GM06990 (cell line): ENCODE results near the gene TBRG1.

Experiments used
- DNase-seq: peaks from one replicate; pipeline ENCODE4 v3.0.0-alpha.2; 2011; ENCODE audit not compliant: insufficient read length; ENCODE audit errors: extremely low read depth
- H3K27me3 ChIP-seq: replicated peaks from 2 replicates; pipeline ENCODE4 v1.6.0; 2011; ENCODE audit warnings: low read length; ENCODE audit not compliant: control insufficient read depth, insufficient read depth
- H3K36me3 ChIP-seq: 2 replicates; pipeline ENCODE4 v1.5.1; 2011; ENCODE audit warnings: low read length; ENCODE audit not compliant: control insufficient read depth, insufficient read depth
- H3K4me3 ChIP-seq: replicated peaks from 2 replicates; pipeline ENCODE4 v1.5.1; 2011; ENCODE audit warnings: low read depth, mild to moderate bottlenecking, control low read depth, low read length
- TF ChIP-seq, protein P1 (sequence below): IDR thresholded peaks from 2 replicates; pipeline ENCODE4 v1.5.1; 2011; ENCODE audit warnings: low read length, control low read depth, mild to moderate bottlenecking, inconsistent platforms; ENCODE audit not compliant: insufficient read depth, poor library complexity, severe bottlenecking

TBRG1 gene

DNA sequence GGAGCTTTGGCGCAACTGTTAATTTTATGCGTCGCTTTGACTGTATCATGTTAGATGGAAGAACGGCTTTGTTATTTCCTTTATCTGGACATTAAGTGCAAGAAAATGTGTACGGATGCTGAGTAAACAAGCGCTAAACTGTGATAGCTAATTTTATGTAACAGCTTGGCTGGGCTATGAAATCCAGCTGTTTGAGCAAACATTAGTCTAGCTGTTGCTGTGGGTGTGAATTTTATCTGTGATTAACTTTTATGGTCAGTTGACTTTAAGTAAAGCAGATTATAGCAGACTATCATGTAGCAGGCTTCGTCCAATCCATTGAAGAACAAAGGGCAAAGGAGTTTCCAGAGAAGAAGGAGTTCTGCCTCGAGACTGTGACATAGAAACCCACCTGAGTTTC is 38.9 kb upstream of the TBRG1 start:
- H3K27me3 ChIP-seq, result no peaks in the 10 kb centered on the region
- no peak overlapping the region for H3K4me3 ChIP-seq
- TF ChIP-seq, protein P1, sequence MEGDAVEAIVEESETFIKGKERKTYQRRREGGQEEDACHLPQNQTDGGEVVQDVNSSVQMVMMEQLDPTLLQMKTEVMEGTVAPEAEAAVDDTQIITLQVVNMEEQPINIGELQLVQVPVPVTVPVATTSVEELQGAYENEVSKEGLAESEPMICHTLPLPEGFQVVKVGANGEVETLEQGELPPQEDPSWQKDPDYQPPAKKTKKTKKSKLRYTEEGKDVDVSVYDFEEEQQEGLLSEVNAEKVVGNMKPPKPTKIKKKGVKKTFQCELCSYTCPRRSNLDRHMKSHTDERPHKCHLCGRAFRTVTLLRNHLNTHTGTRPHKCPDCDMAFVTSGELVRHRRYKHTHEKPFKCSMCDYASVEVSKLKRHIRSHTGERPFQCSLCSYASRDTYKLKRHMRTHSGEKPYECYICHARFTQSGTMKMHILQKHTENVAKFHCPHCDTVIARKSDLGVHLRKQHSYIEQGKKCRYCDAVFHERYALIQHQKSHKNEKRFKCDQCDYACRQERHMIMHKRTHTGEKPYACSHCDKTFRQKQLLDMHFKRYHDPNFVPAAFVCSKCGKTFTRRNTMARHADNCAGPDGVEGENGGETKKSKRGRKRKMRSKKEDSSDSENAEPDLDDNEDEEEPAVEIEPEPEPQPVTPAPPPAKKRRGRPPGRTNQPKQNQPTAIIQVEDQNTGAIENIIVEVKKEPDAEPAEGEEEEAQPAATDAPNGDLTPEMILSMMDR, result no peak
- no peaks in the 10 kb centered on the region for H3K36me3 ChIP-seq
- no peak for DNase-seq

- TF ChIP-seq, protein P1, result no peak
- no peak for DNase-seq
- Histone ChIP-seq H3K36me3 (no peaks in the 10 kb centered on the region), H3K4me3 (no peak overlapping the region), H3K27me3 (no peaks in the 10 kb centered on the region)
These were observed 37.8 kb upstream of the TBRG1 start for GRCh38 chr11:124584681-124585372.

- Histone ChIP-seq H3K36me3 (no peaks in the 10 kb centered on the region), H3K4me3 (no peak overlapping the region), H3K27me3 (no peaks in the 10 kb centered on the region)
- TF ChIP-seq, protein P1, result peak; percentile 73
- DNase-seq, result no peak
These were observed 36.3 kb upstream of the TBRG1 start for GRCh38 chr11:124586238-124586860.

- no peaks in the 10 kb centered on the region for H3K27me3 ChIP-seq
- H3K36me3 ChIP-seq, result no peaks in the 10 kb centered on the region
- TF ChIP-seq, protein P1, result no peak
- DNase-seq, result no peak
- H3K4me3 ChIP-seq, result no peak overlapping the region
These were observed 31.2 kb upstream of the TBRG1 start for GRCh38 chr11:124591430-124591829.

- H3K27me3 ChIP-seq, result no peaks in the 10 kb centered on the region
- H3K36me3 ChIP-seq, result no peaks in the 10 kb centered on the region
- TF ChIP-seq, protein P1, result no peak
- no peak overlapping the region for H3K4me3 ChIP-seq
- no peak for DNase-seq
These were observed 30.0 kb upstream of the TBRG1 start for GRCh38 chr11:124592627-124593026.
